ENCODE results near the gene ATP9A.

Gene ATP9A

GRCh38 chr20:51624157-51624731 is 143.9 kb downstream of the ATP9A start:
- peak; percentile 63 for DNase-seq

- no peak for DNase-seq
Measured at GRCh38 chr20:51623255-51623654, 144.9 kb downstream of the ATP9A start.

- peak; percentile 41 for DNase-seq
Measured at GRCh38 chr20:51622004-51622874, 146.0 kb downstream of the ATP9A start.

GRCh38 chr20:51620432-51620831 is 147.8 kb downstream of the ATP9A start:
- DNase-seq = peak; percentile 60

GRCh38 chr20:51616060-51616459 is 152.1 kb downstream of the ATP9A start:
- DNase-seq = no peak

- DNase-seq = no peak
Measured at GRCh38 chr20:51614687-51615086, 153.5 kb downstream of the ATP9A start.

GRCh38 chr20:51613580-51613979 is 154.6 kb downstream of the ATP9A start:
- no peak for DNase-seq

GRCh38 chr20:51612896-51613295 is 155.3 kb downstream of the ATP9A start:
- no peak for DNase-seq

- no peak for DNase-seq
Measured at GRCh38 chr20:51611625-51611890, 156.6 kb downstream of the ATP9A start.

GRCh38 chr20:51610761-51611624 is 157.2 kb downstream of the ATP9A start:
- no peak for DNase-seq

GRCh38 chr20:51610111-51610510 is 158.1 kb downstream of the ATP9A start:
- DNase-seq = no peak

GRCh38 chr20:51609251-51609650 is 158.9 kb downstream of the ATP9A start:
- no peak for DNase-seq

- no peak for DNase-seq
Measured at GRCh38 chr20:51608061-51608460, 160.1 kb downstream of the ATP9A start.

- no peak for DNase-seq
Measured at GRCh38 chr20:51607170-51607569, 161.0 kb downstream of the ATP9A start.

GRCh38 chr20:51604851-51605250 is 163.3 kb downstream of the ATP9A start:
- no peak for DNase-seq

GRCh38 chr20:51602131-51602530 is 166.1 kb downstream of the ATP9A start:
- no peak for DNase-seq

- DNase-seq = no peak
Measured at GRCh38 chr20:51600950-51601349, 167.2 kb downstream of the ATP9A start.

GRCh38 chr20:51600016-51600420 is 168.2 kb downstream of the ATP9A start:
- no peak for DNase-seq

GRCh38 chr20:51598556-51598955 is 169.6 kb downstream of the ATP9A start:
- no peak for DNase-seq

GRCh38 chr20:51597389-51598231 is 170.6 kb downstream of the ATP9A start:
- DNase-seq = no peak

- peak; percentile 81 for DNase-seq
Measured at GRCh38 chr20:51596668-51597388, 171.4 kb downstream of the ATP9A start.

- no peak for DNase-seq
Measured at GRCh38 chr20:51595744-51596143, 172.4 kb downstream of the ATP9A start.
